Measurements from ENCODE around the gene PRMT1. TPM values are rescaled to one million over a fixed set of nuclear protein-coding genes. Genes with fewer than 3 reads are reported as not detected.

Gene PRMT1
- total RNA-seq, 4 donors from 2014 or later = 150 to 250 (median 170) TPM

GRCh38 chr19:49657493-49658138 lies 19.5 kb upstream of the PRMT1 start:
- ATAC-seq (ENCODE audit: low FRiP score) = no peak
- no peak for DNase-seq (ENCODE audit: low spot score)
- no peak for TF ChIP-seq CTCF (IDR thresholded peaks at IDR 0.05)

- no peak for ATAC-seq (ENCODE audit: low FRiP score)
- TF ChIP-seq CTCF (IDR thresholded peaks at IDR 0.05) = no peak
- DNase-seq (ENCODE audit: low spot score) = no peak
These were observed 18.9 kb upstream of the PRMT1 start for GRCh38 chr19:49658139-49658517.

GRCh38 chr19:49658566-49659442 lies 18.3 kb upstream of the PRMT1 start:
- no peak for TF ChIP-seq CTCF (IDR thresholded peaks at IDR 0.05)
- DNase-seq (ENCODE audit: low spot score) (no peak), ATAC-seq (ENCODE audit: low FRiP score) (no peak)

GRCh38 chr19:49660338-49660961 lies 16.6 kb upstream of the PRMT1 start:
- DNase-seq (ENCODE audit: low spot score) = no peak
- no peak for TF ChIP-seq CTCF (IDR thresholded peaks at IDR 0.05)
- no peak for ATAC-seq (ENCODE audit: low FRiP score)

GRCh38 chr19:49662011-49662410 lies 15.1 kb upstream of the PRMT1 start:
- DNase-seq (ENCODE audit: low spot score) (no peak), ATAC-seq (ENCODE audit: low FRiP score) (no peak)
- TF ChIP-seq CTCF (IDR thresholded peaks at IDR 0.05) = no peak

GRCh38 chr19:49663224-49663623 lies 13.8 kb upstream of the PRMT1 start:
- DNase-seq (ENCODE audit: low spot score) (no peak), ATAC-seq (ENCODE audit: low FRiP score) (no peak)
- no peak for TF ChIP-seq CTCF (IDR thresholded peaks at IDR 0.05)
